ENCODE results near the gene RALY. TPM values are rescaled to one million over a fixed set of nuclear protein-coding genes. Genes with fewer than 3 reads are reported as not detected.

Gene RALY
- total RNA-seq, 2 donors from 2014 or later: 74.2 to 86.4 TPM

GRCh38 chr20:34074101-34074760 lies 80.5 kb downstream of the RALY start:
- Histone ChIP-seq H3K4me1 (peaks cover 0 to 8% of the 10 kb centered on the region in 2 donors), H3K27ac (no peak overlapping the region), H3K27me3 (no peaks in the 10 kb centered on the region), H3K9me3 (no peaks in the 10 kb centered on the region), H3K36me3 (peaks cover 29% of the 10 kb centered on the region), H3K4me3 (no peak overlapping the region)
- TF ChIP-seq CTCF (IDR thresholded peaks at IDR 0.05): no peak
- no peak for DNase-seq (ENCODE audit: low spot score)

- H3K4me3 ChIP-seq: no peak overlapping the region
- no peaks in the 10 kb centered on the region for H3K9me3 ChIP-seq
- H3K36me3 ChIP-seq: peaks cover 37% of the 10 kb centered on the region
- no peaks in the 10 kb centered on the region for H3K4me1 ChIP-seq
- DNase-seq (ENCODE audit: low spot score): no peak
- TF ChIP-seq CTCF (IDR thresholded peaks at IDR 0.05): no peak
- H3K27ac ChIP-seq: no peak overlapping the region
- no peaks in the 10 kb centered on the region for H3K27me3 ChIP-seq
These were observed 81.9 kb downstream of the RALY start for GRCh38 chr20:34075647-34076046.

GRCh38 chr20:34076952-34077351 lies 83.2 kb downstream of the RALY start:
- Histone ChIP-seq H3K4me3 (no peak overlapping the region), H3K27ac (no peak overlapping the region), H3K9me3 (no peaks in the 10 kb centered on the region), H3K4me1 (no peaks in the 10 kb centered on the region), H3K27me3 (no peaks in the 10 kb centered on the region), H3K36me3 (peaks cover 47% of the 10 kb centered on the region)
- DNase-seq (ENCODE audit: low spot score): no peak
- TF ChIP-seq CTCF (IDR thresholded peaks at IDR 0.05): no peak

GRCh38 chr20:34078540-34078939 lies 84.8 kb downstream of the RALY start:
- Histone ChIP-seq H3K9me3 (no peaks in the 10 kb centered on the region), H3K4me3 (no peak overlapping the region), H3K27me3 (no peaks in the 10 kb centered on the region), H3K27ac (no peak overlapping the region), H3K4me1 (peaks cover 0 to 16% of the 10 kb centered on the region in 2 donors), H3K36me3 (peaks cover 39% of the 10 kb centered on the region)
- TF ChIP-seq CTCF (IDR thresholded peaks at IDR 0.05): no peak
- DNase-seq (ENCODE audit: low spot score): no peak

GRCh38 chr20:34079818-34080217 lies 86.1 kb downstream of the RALY start:
- no peak overlapping the region for H3K27ac ChIP-seq
- no peak for DNase-seq (ENCODE audit: low spot score)
- H3K36me3 ChIP-seq: peaks cover 39% of the 10 kb centered on the region
- no peak for TF ChIP-seq CTCF (IDR thresholded peaks at IDR 0.05)
- H3K9me3 ChIP-seq: no peaks in the 10 kb centered on the region
- H3K4me3 ChIP-seq: no peak overlapping the region
- peaks cover 0 to 19% of the 10 kb centered on the region in 2 donors for H3K4me1 ChIP-seq
- no peaks in the 10 kb centered on the region for H3K27me3 ChIP-seq
